IPS-18c (cell line): ENCODE measurements around the gene MSANTD2.
A peak's percentile ranks its signal among the peaks of the same experiment; 100 is the strongest.

Source experiments
- H3K4me3 ChIP-seq: 2 replicates; pipeline ENCODE4 v1.7.0; 2013; ENCODE audit warnings: low read depth, mild to moderate bottlenecking, low read length, moderate library complexity; ENCODE audit not compliant: insufficient read depth
- H3K9me3 ChIP-seq: one replicate; pipeline ENCODE4 v1.6.1; 2013; ENCODE audit warnings: mild to moderate bottlenecking, low read length, moderate library complexity; ENCODE audit not compliant: control insufficient read depth, insufficient read depth

MSANTD2 gene

DNA sequence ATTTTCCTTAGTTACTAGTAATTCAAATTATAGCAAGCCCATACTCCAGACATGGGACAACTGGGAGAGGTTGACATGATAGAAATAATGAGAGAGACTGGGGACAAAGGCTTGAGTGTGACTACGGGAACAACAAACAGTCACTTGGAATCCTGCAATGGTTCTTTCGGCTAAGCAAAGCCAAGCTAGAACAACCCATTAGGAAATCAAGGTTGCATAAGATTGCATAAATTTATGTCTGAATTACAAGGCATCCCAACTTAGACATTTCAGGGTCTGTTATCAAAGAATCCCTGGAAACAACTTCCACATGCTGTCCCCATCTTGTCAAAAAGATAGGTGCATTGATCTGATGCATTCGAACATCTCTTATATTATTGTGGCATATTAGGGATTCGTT lies 70.6 kb downstream of the MSANTD2 start:
- no peak overlapping the region for H3K4me3 ChIP-seq
- H3K9me3 ChIP-seq, result no peaks in the 10 kb centered on the region

DNA sequence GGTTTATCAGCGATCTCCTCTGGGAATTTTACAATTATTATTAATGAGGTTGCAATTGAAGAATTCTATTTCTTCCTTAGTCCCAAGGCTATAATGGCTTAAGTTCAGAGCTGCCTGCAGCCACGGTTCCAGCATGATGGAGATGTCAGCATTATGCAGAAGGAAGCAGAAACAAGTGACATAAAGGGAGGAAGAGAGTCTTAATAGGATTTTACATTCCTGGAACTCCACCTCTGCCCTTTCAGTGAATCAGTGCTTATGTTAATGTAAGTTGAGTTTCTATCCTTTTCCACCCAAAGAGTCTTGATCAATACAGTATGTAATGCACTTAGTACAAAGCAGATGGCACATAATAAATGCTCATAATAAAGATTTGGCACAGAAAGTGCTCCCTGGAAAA lies 72.1 kb downstream of the MSANTD2 start:
- Histone ChIP-seq H3K4me3 (no peak overlapping the region), H3K9me3 (no peaks in the 10 kb centered on the region)

DNA sequence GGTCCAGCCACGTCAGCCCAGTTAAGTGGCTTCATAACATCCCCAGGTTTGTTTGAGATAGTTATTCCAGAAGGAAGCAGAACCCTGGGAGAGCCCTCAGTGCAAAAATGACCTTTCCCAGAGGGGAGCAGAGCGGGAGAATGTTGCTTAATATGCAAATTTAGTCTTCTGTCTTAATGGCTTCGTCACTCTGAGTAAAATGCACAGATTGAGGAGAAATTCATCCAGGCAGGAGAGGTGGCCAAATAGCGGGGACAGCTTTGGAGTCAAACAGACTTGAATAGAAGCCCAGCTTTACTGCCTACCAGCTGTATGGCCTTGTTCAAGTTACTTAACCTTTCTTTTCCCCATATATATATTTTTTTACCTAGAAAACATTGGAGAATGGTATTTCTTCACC lies 72.7 kb downstream of the MSANTD2 start:
- H3K4me3 ChIP-seq, result no peak overlapping the region
- H3K9me3 ChIP-seq, result no peaks in the 10 kb centered on the region

DNA sequence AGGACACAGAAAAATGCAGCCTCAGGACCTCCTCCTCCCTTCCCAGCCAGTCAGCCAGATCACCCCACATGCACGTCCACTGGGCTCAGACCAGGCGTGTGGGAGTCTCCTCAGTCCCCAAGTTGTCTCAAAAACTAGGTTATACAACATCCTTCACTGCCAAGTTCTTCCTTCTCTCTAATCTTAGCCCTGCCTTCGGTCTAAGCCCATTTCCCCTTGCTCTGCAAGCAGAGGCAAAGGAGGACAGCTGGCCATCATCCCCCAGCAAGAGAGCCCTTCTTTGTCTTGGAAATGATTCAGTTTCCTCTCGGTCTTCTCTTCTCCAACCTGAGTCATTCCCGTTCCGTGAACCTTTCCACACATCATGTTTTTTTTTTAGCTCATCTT lies 74.5 kb downstream of the MSANTD2 start:
- Histone ChIP-seq H3K9me3 (no peaks in the 10 kb centered on the region), H3K4me3 (no peak overlapping the region)

DNA sequence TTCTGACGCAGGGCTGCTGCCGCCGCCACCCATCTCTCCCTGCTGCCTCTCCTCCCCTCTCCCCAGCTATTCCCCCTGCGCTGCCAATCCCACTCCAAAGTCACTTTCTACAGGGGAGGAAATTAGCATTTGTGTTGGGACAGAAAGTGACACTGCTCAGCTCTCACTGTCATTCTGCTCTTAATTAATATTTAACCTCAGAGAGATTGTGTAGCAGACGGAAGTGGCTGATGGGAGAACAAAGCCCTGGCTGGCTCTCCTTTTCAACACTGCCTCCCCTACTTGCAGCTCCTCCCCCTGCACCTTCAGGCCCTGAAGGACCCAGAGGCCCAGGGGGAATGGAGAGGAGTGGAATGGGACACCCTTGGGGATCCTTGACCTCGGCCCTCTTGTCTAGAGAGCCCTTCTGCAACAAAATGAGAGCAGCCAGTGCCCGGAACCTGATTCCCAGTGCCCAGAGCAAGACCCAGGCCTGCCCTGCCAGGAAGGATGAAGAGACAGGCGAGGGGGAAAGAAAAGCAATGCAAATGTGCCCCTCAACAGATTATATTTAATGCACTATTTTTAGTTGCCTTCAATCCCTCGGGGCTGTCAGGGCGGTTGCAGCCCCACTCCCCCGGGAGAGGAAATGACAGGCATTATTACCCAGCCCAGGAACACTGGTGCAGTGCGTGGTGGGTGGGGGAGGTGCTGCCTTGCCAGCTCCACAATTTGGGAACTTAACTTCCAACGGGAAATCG lies 75.1 kb downstream of the MSANTD2 start:
- no peak overlapping the region for H3K4me3 ChIP-seq
- H3K9me3 ChIP-seq, result no peaks in the 10 kb centered on the region

DNA sequence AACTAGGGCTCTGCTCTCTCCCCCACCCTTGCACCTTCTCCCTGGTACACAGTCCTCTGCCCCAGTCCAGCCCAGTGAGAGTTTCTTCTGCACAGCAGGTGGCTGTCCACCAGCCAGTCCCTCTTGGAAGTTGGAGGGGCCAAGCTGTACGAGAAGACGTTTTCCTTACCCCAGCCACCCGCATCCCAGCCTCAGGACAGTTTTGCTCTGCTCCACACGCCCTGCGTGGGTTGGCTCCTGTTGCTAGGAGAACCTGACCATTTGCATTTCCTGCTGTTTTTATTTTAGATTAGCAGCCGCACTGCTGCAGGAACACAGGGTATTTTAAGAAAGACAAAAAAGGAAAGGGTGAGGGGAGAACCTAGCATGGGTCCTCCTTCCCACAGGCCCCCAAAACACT lies 78.0 kb downstream of the MSANTD2 start:
- Histone ChIP-seq H3K4me3 (no peak overlapping the region), H3K9me3 (no peaks in the 10 kb centered on the region)

DNA sequence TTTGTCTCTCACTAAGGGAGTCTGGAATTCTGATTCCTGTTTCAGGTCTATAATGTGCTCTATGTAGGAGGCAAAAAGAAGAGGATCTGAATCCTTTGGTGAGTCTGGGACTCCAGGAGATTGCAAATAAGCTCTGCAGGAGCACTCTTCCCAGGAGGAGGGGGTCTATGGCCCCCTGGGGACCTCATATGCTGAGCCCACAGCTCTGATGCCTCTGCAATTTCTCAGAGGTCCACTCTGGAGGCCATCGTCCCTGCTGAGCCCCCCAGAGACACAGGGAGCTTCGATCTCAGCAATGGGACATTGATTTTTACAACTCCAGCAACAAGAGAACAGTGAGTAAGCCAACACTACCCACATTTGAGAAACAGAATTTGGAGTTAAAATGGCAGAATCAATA lies 80.7 kb downstream of the MSANTD2 start:
- Histone ChIP-seq H3K4me3 (no peak overlapping the region), H3K9me3 (no peaks in the 10 kb centered on the region)

DNA sequence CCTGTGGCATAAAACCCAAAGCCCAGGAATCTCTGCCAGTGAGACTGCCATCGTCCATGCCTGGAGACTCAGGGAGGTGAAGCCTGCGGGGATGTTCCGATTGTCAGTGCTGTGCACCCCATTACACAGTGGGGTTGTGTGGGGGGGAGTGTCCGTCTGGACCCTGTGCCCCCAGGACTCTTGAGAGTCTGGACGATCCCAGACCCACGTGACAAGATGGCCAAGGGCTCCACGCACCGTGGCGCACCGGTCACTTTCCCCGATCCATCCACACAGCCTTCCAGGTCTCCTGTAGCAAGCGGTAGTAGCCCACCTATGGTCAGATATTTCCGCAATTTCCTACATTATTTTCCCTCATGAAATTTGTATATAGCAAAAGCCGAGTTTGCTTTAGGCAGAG lies 81.4 kb downstream of the MSANTD2 start:
- H3K9me3 ChIP-seq, result no peaks in the 10 kb centered on the region
- peak overlapping the region; percentile 45; the same call in 1 of the 2 replicates for H3K4me3 ChIP-seq

DNA sequence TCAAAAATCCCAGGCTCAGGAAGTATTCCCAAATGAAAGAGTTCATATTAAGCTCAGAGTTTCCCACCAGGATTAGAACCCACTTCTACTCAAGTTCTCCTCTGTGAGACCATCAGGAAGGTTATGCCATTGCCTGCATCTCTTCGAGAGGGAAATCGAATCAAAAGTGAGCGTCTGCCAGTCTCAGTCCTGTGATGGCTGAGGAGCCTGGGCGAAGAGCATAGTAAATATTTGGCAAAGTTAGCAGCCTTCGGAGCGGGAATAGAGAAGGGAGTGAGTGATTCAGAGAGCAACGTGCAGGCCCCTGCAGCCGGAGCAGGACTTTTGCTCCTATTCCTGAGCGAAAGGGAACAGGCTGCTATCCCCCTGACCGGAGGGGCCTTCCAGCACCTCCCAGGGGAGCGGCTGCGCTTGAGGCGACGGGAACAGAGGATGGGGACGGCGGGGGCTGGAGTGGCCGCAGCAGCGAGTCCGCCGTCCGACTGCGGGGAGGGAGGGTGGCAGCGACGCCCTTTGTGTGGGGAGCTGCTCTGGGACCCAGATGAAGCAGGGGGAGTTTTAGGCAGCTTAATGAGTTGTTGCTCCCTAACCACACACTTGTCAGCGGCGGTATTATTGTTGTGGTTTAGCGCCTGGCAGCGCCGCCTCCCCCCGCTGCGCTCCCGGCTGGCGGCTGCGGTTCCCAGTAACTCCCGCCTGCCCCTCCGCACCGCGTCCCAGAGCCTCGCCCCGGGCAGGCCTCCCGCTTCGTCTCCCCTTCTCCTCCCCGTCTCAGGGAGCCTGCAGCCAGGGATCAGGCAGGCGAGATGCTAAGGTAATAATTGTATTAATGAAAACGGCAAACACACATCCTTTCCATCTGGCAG lies 82.2 kb downstream of the MSANTD2 start:
- Histone ChIP-seq H3K9me3 (no peaks in the 10 kb centered on the region), H3K4me3 (peak overlapping the region; percentile 45)

DNA sequence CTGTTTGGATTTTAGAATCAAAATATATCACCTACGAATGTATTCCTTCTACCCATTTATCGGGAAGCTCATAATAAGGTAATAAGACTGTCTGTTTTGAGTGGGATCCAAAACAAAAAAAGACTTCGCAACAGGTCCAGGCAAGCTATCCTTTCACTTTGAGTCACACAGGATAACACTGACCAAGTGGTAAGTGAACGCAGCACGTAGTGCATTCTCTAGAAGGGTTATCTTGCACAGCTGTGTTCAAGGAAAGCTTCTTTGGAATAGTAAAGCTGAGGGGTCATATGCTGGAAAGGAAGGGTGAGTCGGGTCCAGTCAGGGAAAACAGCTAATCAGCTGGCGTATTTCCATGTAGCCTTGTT lies 82.8 kb downstream of the MSANTD2 start:
- no peaks in the 10 kb centered on the region for H3K9me3 ChIP-seq
- no peak overlapping the region for H3K4me3 ChIP-seq

DNA sequence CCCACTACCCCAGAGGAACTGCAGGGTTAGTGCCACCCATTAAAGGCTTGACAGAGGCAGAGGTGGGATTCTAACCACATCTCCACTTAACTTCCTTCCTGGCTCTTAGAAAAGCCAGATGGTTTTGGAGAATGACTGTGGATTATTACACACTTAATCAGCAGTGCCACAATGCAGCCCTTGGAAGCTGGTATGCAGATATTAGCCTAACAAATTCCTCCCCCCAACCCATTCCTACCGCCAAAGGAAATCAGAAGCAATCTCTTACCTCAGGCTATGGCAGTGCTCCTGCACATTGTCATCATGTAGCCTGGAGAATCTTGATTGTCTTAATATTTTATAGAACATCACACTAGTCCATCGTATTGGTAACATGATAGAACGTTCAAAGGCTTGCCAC lies 83.6 kb downstream of the MSANTD2 start:
- Histone ChIP-seq H3K4me3 (no peak overlapping the region), H3K9me3 (no peaks in the 10 kb centered on the region)
